GM12878 (cell line): ENCODE measurements around the gene WWOX.

Source experiments
- CBX3 ChIP-seq: fragments of 200-600 bp; sonication (generic); IDR thresholded peaks from 2 replicates; pipeline ENCODE4 v1.6.1; 2016; ENCODE audit warnings: low read depth, borderline replicate concordance
- CHD4 ChIP-seq: fragments of 200-600 bp; sonication (generic); IDR thresholded peaks from 2 replicates; pipeline ENCODE4 v1.6.1; 2016; ENCODE audit warnings: mild to moderate bottlenecking
- CREB1 ChIP-seq: IDR thresholded peaks from 2 replicates; pipeline ENCODE4 v1.6.1; 2012; ENCODE audit warnings: low read depth, mild to moderate bottlenecking, inconsistent platforms
- POLR2A ChIP-seq: IDR thresholded peaks from 2 replicates; pipeline ENCODE4 v1.6.1; 2011; ENCODE audit warnings: low read depth, mild to moderate bottlenecking, low read length
- POLR2AphosphoS5 ChIP-seq: IDR thresholded peaks from 2 replicates; pipeline ENCODE4 v1.6.1; 2011; ENCODE audit warnings: mild to moderate bottlenecking, low read length, inconsistent platforms
- RB1 ChIP-seq: fragments of 450-650 bp; formaldehyde crosslinking; IDR thresholded peaks from 2 replicates; pipeline ENCODE4 v1.6.1; 2017; ENCODE audit warnings: mild to moderate bottlenecking, borderline replicate concordance
- SPI1 ChIP-seq: IDR thresholded peaks from 2 replicates; pipeline ENCODE4 v1.6.1; 2011; ENCODE audit warnings: low read depth, mild to moderate bottlenecking, low read length, moderate library complexity, borderline replicate concordance; ENCODE audit not compliant: insufficient read depth
- SREBF1 ChIP-seq: IDR thresholded peaks from 2 replicates; pipeline ENCODE4 v1.6.1; 2012; ENCODE audit warnings: mild to moderate bottlenecking, low read length
- SUZ12 ChIP-seq: fragments of 200-600 bp; sonication (generic); IDR thresholded peaks from one replicate; pipeline ENCODE4 v1.6.1; 2018; ENCODE audit warnings: antibody characterized with exemption, mild to moderate bottlenecking; ENCODE audit not compliant: unreplicated experiment
- YY1 ChIP-seq: IDR thresholded peaks from 2 replicates; pipeline ENCODE4 v1.6.1; 2011; ENCODE audit warnings: low read depth, mild to moderate bottlenecking, low read length
- TF ChIP-seq, protein P1 (sequence below), 3 experiments: IDR thresholded peaks in 2 of 3; conservative IDR thresholded peaks in 1 of 3; 2 replicates each; pipeline ENCODE4 v1.5.1; 2011; ENCODE audit warnings: low read depth in 3 of 3, low read length in 3 of 3, mild to moderate bottlenecking in 3 of 3, control low read depth in 2 of 3, moderate library complexity in 2 of 3, inconsistent platforms in 1 of 3, mixed read lengths in 1 of 3; ENCODE audit not compliant: control insufficient read depth in 2 of 3, insufficient read depth in 1 of 3; ENCODE audit errors: extremely low read depth in 1 of 3
- TF ChIP-seq, protein P2 (sequence below): IDR thresholded peaks from 2 replicates; pipeline ENCODE4 v1.6.1; 2011; ENCODE audit warnings: low read depth, mild to moderate bottlenecking, low read length, moderate library complexity, borderline replicate concordance; ENCODE audit errors: extremely low read depth
- TF ChIP-seq, protein P3 (sequence below): IDR thresholded peaks from 2 replicates; pipeline ENCODE4 v1.6.1; 2011; ENCODE audit warnings: borderline replicate concordance, low read depth, mild to moderate bottlenecking, moderate library complexity, mixed read lengths, low read length; ENCODE audit not compliant: insufficient read depth; ENCODE audit errors: extremely low read length
- TF ChIP-seq, protein P4 (sequence below): fragments of 450-650 bp; IDR thresholded peaks from 2 replicates; pipeline ENCODE4 v1.6.1; 2017; ENCODE audit warnings: borderline replicate concordance

DNA sequence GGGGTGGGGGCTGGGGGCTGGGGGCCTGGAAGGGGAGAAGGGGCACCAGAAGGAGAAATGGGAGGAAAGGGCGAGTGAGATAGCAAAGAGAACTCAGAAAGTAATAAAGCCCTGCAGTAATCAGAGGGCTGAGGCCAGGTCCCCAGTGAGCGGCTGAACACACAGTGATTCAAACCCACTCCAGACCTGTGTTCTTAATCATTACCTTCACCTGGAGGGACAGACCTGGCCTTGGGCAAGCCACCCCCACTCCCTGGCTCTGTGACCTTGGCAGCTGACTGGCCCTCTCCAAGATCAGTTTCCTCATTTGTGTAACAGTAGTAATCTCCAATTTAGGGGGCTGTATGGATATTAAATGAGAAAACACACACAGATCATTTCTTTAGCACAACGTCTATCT is 150.4 kb downstream of the WWOX start:
- TF ChIP-seq POLR2AphosphoS5: no peak
- no peak for TF ChIP-seq RB1
- no peak for TF ChIP-seq YY1
- TF ChIP-seq, protein P1, sequence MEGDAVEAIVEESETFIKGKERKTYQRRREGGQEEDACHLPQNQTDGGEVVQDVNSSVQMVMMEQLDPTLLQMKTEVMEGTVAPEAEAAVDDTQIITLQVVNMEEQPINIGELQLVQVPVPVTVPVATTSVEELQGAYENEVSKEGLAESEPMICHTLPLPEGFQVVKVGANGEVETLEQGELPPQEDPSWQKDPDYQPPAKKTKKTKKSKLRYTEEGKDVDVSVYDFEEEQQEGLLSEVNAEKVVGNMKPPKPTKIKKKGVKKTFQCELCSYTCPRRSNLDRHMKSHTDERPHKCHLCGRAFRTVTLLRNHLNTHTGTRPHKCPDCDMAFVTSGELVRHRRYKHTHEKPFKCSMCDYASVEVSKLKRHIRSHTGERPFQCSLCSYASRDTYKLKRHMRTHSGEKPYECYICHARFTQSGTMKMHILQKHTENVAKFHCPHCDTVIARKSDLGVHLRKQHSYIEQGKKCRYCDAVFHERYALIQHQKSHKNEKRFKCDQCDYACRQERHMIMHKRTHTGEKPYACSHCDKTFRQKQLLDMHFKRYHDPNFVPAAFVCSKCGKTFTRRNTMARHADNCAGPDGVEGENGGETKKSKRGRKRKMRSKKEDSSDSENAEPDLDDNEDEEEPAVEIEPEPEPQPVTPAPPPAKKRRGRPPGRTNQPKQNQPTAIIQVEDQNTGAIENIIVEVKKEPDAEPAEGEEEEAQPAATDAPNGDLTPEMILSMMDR (IDR thresholded peaks at IDR 0.05 in 2 of 3, conservative IDR thresholded peaks at IDR 0.05 in 1 of 3; ENCODE audit: control insufficient read depth in 2 of 3, extremely low read depth in 1 of 3, insufficient read depth in 1 of 3, low read depth in 3 of 3, low read length in 3 of 3): no peak
- TF ChIP-seq SUZ12: no peak
- no peak for TF ChIP-seq POLR2A
- no peak for TF ChIP-seq SREBF1
- TF ChIP-seq, protein P2, sequence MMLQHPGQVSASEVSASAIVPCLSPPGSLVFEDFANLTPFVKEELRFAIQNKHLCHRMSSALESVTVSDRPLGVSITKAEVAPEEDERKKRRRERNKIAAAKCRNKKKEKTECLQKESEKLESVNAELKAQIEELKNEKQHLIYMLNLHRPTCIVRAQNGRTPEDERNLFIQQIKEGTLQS: no peak
- TF ChIP-seq, protein P3, sequence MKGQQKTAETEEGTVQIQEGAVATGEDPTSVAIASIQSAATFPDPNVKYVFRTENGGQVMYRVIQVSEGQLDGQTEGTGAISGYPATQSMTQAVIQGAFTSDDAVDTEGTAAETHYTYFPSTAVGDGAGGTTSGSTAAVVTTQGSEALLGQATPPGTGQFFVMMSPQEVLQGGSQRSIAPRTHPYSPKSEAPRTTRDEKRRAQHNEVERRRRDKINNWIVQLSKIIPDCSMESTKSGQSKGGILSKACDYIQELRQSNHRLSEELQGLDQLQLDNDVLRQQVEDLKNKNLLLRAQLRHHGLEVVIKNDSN: no peak
- TF ChIP-seq CREB1: no peak
- no peak for TF ChIP-seq CHD4
- no peak for TF ChIP-seq CBX3
- TF ChIP-seq, protein P4, sequence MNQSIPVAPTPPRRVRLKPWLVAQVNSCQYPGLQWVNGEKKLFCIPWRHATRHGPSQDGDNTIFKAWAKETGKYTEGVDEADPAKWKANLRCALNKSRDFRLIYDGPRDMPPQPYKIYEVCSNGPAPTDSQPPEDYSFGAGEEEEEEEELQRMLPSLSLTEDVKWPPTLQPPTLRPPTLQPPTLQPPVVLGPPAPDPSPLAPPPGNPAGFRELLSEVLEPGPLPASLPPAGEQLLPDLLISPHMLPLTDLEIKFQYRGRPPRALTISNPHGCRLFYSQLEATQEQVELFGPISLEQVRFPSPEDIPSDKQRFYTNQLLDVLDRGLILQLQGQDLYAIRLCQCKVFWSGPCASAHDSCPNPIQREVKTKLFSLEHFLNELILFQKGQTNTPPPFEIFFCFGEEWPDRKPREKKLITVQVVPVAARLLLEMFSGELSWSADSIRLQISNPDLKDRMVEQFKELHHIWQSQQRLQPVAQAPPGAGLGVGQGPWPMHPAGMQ: no peak
- no peak for TF ChIP-seq SPI1
